ENCODE results near the gene SIGLEC8. TPM values are rescaled to one million over a fixed set of nuclear protein-coding genes. Genes with fewer than 3 reads are reported as not detected.
A peak's percentile ranks its signal among the peaks of the same experiment; 100 is the strongest.

The SIGLEC8 gene
- total and polyA plus RNA-seq, 9 of the 15 experiments (the other 6 are each of a cell fraction or from before 2014, with no cell fraction given): 0.04 to 0.65 (median 0.39) TPM

- peak; percentile 66 to 77 for TF ChIP-seq E2F6 (IDR thresholded peaks at IDR 0.05; ENCODE audit: borderline replicate concordance in 1 of 2, extremely low read depth in 1 of 2, insufficient read depth in 1 of 2, insufficient read length in 1 of 2, low read depth in 1 of 2, low read length in 1 of 2, poor library complexity in 1 of 2, severe bottlenecking in 1 of 2)
- TF ChIP-seq DMBX1 (CRISPR knock-in tag; IDR thresholded peaks at IDR 0.05; ENCODE audit: borderline replicate concordance): peak; percentile 33; the same call in 1 of the 2 replicates
- TF ChIP-seq MYC (IDR thresholded peaks at IDR 0.05; ENCODE audit: low read depth, low read length): peak; percentile 79
- no peak; the same call in 1 of the 2 replicates for TF ChIP-seq MYC (CRISPR knock-in tag; IDR thresholded peaks at IDR 0.05; ENCODE audit: borderline replicate concordance, low read depth)
- TF ChIP-seq, protein P1, sequence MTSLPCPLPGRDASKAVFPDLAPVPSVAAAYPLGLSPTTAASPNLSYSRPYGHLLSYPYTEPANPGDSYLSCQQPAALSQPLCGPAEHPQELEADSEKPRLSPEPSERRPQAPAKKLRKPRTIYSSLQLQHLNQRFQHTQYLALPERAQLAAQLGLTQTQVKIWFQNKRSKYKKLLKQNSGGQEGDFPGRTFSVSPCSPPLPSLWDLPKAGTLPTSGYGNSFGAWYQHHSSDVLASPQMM (CRISPR knock-in tag; IDR thresholded peaks at IDR 0.05): no peak
- 0 out of 2 replicates have a peak, but pooled peaks have one; percentile 7 for TF ChIP-seq ZNF766 (CRISPR knock-in tag; conservative IDR thresholded peaks at IDR 0.05)
- TF ChIP-seq ELF2 (CRISPR knock-in tag; IDR thresholded peaks at IDR 0.05): no peak
- TF ChIP-seq CBX5 (IDR thresholded peaks at IDR 0.05; ENCODE audit: borderline replicate concordance, low read depth): no peak
- no peak for TF ChIP-seq BHLHE40 (IDR thresholded peaks at IDR 0.05; ENCODE audit: low read length)
- no peak for TF ChIP-seq CAMTA2 (CRISPR knock-in tag; conservative IDR thresholded peaks at IDR 0.05)
- no peak for TF ChIP-seq FOS (IDR thresholded peaks at IDR 0.05; ENCODE audit: extremely low read depth, insufficient read length)
- no peak for TF ChIP-seq NONO (IDR thresholded peaks at IDR 0.05; ENCODE audit: low read depth in 2 of 2, low read length in 1 of 2)
- peak in 1 of 2 experiments; percentile 26; a peak in 2 of 4 replicates for TF ChIP-seq HDAC1 (IDR thresholded peaks at IDR 0.05)
- no peak for TF ChIP-seq ZNF644 (tag; IDR thresholded peaks at IDR 0.05; ENCODE audit: low read depth)
- no peak for TF ChIP-seq SMARCE1 (IDR thresholded peaks at IDR 0.05)
- TF ChIP-seq ZEB2 (IDR thresholded peaks at IDR 0.05): no peak
- 0 out of 2 replicates have a peak, but pooled peaks have one; percentile 37 for TF ChIP-seq HDAC2 (IDR thresholded peaks at IDR 0.05)
- TF ChIP-seq E2F3 (CRISPR knock-in tag; IDR thresholded peaks at IDR 0.05): no peak
- 0 out of 2 replicates have a peak, but pooled peaks have one; percentile 2 for TF ChIP-seq PML (IDR thresholded peaks at IDR 0.05; ENCODE audit: low read length)
- TF ChIP-seq, protein P2, sequence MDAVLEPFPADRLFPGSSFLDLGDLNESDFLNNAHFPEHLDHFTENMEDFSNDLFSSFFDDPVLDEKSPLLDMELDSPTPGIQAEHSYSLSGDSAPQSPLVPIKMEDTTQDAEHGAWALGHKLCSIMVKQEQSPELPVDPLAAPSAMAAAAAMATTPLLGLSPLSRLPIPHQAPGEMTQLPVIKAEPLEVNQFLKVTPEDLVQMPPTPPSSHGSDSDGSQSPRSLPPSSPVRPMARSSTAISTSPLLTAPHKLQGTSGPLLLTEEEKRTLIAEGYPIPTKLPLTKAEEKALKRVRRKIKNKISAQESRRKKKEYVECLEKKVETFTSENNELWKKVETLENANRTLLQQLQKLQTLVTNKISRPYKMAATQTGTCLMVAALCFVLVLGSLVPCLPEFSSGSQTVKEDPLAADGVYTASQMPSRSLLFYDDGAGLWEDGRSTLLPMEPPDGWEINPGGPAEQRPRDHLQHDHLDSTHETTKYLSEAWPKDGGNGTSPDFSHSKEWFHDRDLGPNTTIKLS (IDR thresholded peaks at IDR 0.05; ENCODE audit: borderline replicate concordance, low read depth): no peak
- TF ChIP-seq, protein P3, sequence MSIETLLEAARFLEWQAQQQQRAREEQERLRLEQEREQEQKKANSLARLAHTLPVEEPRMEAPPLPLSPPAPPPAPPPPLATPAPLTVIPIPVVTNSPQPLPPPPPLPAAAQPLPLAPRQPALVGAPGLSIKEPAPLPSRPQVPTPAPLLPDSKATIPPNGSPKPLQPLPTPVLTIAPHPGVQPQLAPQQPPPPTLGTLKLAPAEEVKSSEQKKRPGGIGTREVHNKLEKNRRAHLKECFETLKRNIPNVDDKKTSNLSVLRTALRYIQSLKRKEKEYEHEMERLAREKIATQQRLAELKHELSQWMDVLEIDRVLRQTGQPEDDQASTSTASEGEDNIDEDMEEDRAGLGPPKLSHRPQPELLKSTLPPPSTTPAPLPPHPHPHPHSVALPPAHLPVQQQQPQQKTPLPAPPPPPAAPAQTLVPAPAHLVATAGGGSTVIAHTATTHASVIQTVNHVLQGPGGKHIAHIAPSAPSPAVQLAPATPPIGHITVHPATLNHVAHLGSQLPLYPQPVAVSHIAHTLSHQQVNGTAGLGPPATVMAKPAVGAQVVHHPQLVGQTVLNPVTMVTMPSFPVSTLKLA (conservative IDR thresholded peaks at IDR 0.05): peak; percentile 70 to 75; a peak in 2 of 4 replicates
- TF ChIP-seq L3MBTL2 (IDR thresholded peaks at IDR 0.05): peak; percentile 95
- no peak for TF ChIP-seq RNF2 (IDR thresholded peaks at IDR 0.05)
- 0 out of 2 replicates have a peak, but pooled peaks have one; percentile 16 for TF ChIP-seq ZNF76 (CRISPR knock-in tag; IDR thresholded peaks at IDR 0.05; ENCODE audit: borderline replicate concordance)
- peak; percentile 17 for TF ChIP-seq TAF1 (IDR thresholded peaks at IDR 0.05; ENCODE audit: control insufficient read depth, extremely low read depth, insufficient read depth, low read length, severe bottlenecking)
- TF ChIP-seq MAX (CRISPR knock-in tag; IDR thresholded peaks at IDR 0.05): peak; percentile 28; the same call in 1 of the 2 replicates
Measured at GRCh38 chr19:51469162-51469561, 10.9 kb upstream of the SIGLEC8 start (continued).

All from K562 (cell line).